ENCODE measurements around the gene RHO.
"Not testable (repeated sequence)": the region's sequence is repeated elsewhere in the genome, so short reads cannot be mapped to it uniquely, and the experiment has no call there.

RHO gene

DNA sequence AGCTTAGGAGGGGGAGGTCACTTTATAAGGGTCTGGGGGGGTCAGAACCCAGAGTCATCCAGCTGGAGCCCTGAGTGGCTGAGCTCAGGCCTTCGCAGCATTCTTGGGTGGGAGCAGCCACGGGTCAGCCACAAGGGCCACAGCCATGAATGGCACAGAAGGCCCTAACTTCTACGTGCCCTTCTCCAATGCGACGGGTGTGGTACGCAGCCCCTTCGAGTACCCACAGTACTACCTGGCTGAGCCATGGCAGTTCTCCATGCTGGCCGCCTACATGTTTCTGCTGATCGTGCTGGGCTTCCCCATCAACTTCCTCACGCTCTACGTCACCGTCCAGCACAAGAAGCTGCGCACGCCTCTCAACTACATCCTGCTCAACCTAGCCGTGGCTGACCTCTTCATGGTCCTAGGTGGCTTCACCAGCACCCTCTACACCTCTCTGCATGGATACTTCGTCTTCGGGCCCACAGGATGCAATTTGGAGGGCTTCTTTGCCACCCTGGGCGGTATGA lies at the start of gene RHO:
Gene RHO, plus strand, starts transcription at position 51 of the 512 bp plus-strand sequence. Its CDS starts 95 bp downstream, at position 146.
- DNase-seq: no peak

DNA sequence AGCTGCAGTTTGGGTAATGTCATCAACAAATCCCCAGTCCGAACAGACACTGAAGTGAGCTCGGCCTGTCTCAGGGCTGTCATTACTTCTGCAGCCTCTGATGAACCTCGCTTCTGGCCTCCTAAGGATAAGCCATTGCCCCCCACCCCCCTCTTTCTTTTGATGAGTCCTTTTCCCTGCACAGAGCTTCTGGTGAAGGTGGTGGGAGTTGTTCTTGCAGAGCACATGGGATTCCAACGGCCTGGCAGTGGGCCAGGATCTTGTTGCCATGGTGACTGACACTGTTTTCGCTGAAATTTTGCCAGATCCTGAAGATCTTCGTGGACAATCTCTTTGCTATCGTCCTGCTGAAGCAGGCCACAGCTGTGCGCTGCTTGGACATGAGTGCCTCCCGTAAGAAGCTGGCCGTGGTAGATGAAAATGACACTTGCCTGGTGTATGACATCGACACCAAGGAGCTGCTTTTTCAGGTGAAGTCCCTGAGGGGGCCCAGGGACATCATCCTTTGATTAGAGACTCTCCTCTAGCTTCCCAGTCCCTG lies 47.1 kb upstream of the RHO start:
- peak; percentile 37 for DNase-seq

DNA sequence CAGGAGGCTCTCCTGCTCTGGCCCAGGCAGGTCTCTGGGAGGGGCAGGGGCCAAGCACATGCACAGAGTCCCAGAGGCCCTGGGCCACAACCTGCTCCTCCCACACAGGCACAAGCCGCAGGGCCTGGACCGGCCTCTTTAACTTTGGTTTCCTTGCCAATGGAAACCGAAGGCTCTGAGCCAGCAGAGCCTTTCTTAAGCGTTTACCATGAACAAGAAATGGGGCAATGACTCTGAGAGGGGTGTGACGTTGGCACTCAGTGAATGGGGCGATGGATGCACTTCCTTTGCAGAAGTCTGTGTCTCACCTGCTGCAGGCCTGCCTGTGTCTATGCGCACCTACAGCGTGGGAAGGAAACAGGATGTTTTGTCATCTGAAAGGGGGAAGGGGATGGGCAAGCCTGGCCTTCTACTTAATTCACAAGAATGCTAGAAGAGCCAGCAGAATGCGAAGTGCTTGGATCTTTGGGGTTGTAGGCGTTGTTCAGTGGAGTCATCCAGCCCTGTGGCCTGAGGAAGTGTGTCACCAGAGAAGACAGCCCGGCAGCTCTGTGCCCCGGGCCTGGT lies 46.6 kb upstream of the RHO start:
- DNase-seq: no peak

DNA sequence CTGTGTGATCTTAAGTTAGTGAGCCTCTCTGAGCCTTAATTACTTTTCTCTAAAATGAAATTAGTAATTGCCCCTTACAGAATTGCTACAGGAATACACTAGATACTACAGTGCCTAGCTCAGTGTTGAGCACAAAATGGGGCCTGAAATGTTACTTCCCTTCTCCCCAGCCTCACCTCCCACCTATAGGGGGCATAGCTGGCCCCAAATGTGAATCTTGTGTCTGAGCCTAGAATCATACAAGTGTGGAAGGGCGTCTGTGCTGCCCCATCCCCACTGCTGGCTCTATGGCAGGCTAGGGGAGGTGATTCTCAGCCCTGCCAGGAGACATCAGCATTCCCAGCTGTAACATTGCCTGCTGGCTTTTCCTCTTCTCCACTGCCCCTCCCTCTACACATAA lies 45.7 kb upstream of the RHO start:
- peak; percentile 28 for DNase-seq

DNA sequence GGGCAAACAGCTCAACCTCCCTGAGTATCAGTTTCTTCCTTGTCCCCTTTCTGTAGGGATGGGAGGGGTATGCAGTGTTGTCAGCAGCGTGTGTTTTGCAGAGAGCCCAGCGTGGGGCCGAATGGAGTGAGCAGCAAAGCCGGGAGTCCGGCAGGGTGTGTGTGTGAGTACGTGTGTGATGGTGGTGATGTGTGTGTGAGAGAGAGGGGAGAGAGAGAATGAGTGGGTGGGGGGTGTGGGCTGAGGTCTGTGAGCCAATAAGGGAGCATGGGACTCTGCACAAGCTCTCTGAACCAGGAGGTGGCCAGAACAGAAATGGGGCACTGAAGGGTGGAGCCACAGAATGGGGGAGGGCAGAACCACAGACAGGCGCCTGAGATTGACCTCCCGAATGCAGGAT lies 44.6 kb upstream of the RHO start:
- no peak for DNase-seq

DNA sequence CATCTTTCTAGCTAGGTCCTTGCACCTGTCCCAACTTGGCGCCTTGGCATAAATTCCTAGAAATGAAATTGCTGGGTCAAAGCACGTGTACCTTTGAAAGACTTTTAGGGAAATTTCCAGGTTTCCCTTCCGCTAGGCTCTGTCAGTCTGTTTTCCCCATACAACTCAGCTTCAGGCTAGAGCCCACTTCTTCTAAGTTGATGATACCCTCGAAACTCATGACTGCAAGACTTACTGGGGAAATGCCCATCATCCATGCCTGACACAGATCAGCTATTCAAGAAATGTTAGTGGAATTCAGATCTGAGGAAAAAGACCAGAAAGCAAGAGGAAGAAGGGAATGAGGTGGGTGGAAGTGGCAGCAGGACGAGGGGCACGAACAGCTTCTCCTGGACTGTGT lies 43.3 kb upstream of the RHO start:
- not testable (repeated sequence) for DNase-seq

DNA sequence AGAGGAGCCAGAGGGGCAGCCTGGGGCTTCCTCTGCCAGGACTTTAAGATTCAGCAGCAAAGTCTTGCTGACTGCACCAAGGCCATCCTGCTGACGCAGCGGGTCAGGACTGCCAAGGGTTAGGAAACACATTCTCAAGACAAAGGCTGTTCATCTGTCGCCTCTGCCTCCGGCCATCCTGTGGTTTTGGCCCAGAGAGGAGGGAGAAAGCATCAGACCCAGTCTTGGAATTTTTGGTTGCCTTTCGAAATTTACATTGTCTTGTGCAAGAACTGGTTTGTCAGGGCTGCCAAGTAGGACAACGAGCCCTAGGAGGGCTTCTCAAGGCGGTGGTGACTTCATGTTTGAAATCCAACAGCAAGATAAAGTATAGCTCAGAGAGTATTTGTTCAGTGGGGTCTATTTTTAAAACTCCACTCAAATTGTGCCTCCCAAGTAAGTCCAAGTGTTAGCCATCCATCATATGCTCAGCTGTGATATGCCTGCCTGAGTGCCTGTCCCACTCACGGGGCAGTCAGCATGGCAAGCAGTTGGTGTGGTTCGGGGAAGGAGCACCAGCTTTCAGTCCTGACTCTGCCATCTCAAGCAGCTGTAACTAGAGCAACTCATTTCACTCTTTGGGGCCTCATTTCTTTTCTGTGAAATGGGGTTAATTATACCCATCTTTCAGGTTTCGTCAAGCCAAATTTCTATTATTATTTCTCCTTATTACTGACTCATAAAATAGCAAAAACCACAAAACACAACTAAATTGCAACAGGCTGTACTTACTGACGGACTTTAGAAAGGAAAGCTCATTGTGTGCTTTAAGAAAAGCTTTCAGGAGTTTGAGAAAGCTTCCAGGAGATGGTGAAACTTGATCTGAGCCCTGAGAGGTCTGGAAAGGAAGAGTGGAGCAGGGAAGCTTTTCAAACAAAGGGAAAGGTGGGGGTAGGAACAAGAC lies 42.4 kb upstream of the RHO start:
- no peak for DNase-seq

DNA sequence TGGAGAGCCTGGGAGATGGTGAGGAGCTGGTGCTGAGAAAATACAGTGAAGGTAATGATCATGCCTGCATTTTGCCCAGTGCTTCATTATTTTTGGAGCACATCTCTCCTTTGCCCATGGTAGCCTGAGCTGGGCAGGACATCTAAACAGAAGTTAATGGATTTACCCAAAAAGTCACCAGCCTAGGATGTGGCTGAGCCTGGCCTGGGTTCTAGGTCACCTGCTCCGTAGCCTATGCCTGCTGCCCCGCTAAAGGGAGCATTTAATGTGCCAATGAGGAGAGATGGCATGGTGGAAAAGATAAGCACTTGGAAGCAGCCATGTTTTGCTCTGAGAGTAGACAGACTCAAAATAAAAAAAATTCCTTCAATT lies 41.8 kb upstream of the RHO start:
- no peak for DNase-seq

DNA sequence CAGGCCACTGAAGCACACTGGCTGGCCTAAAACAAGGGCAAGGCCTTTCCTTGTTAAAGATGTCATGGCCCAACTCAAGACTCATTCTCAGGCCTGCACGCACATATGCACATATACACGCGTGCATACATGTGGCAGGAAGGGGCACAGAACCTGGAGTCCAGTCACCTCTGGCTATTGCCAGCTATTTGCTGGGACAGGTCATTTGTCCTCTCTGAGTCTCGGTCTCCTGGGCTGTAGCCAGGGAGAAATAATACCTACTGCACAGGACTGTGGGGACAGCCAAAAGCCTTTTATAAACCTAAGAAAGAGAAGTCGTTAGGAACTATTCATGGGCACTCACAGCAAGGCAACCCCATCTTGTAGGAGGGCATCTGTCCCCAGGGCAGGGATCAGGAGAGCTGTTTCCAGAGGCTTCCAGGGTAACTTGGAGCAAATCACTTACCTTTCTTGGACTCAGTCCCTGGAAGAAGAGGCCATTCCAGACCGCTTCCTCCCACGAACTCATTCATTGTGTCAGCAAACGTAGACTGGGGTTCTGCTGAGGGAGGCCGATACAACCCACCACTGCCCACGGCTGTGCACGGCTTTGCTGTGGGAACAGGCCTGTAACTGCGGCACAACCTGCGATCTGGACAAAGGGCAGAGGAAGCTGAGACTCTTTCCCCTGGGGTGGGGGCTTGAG lies 41.1 kb upstream of the RHO start:
- DNase-seq: no peak

DNA sequence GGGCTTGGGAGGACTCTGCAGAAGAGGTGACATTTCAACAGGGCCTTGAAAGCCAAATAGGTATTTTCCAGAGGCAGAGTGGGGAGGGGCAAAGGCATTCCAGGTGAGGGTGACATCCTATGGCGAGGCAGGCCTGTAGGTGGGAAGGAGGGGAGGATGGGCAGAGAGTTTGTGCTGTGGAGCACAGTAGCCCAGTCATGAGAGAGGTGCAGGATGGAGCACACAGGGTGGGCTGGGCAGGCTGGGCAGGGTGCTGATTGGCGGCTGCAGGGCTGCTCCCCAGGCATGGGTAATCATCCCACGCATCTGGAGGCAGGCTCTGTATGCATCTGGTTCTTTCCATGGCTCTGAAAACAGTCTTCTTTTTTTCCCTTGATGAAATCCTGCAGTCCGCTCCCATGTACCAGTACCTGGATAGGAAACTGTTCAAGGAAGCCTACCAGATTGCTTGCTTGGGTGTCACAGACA lies 40.5 kb upstream of the RHO start:
- not testable (repeated sequence) for DNase-seq

DNA sequence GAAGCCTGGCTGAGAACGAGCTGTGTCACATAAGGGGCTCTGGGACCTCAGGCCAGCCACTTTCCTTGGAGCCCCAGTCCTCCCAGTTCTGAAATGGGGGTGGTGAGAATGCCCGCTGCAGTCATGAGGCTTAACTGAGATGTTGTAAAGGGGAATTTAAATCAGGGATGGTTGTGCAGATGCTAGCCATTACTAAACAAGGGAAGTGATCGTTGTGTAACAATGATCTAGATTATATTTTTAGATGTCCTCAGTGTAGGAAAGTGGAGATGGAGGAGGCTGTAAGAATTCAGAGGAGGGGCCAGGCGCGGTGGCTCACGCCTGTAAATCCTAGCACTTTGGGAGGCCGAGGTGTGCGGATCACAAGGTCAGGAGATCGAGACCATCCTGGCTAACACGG lies 39.2 kb upstream of the RHO start:
- DNase-seq: not testable (repeated sequence)

DNA sequence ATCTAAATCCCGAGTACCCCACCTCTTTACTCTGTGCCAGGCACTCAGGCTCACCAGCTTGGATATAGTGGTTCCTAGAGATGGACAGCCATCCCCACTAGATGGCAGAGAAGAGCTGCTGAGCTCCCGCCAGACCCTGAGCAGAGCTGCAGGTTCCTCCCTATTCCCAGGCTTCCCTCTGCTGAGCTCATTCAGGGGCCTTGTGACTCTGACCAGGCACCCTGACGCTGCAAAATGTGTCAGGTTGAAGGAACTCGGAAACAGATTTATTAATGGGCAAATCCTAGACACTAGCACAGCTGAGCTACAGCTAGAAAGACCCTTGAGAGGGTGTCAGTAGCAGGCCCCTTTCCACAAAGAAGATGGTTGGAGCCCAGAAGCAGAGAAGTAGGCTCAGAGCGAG lies 38.2 kb upstream of the RHO start:
- DNase-seq: peak; percentile 89

DNA sequence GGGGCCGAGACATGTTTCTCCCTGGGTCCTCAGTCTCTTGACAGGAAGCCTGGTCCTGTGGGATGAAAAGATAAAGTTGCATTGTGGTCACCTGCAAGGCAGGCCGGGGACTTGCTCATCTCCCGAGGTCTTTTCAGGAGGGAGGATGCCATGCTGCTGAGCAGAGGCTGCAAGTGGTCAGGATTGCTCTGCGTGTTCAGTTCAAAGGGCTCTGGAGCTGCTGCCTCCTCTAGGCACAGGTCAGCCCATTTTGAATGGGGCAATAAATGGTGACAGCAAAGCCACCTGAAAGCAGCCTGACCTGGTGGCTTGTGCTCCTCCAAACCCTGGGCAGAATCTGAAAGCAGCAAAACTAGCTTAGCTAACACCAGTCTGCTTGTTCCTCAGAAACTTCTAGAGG lies 37.4 kb upstream of the RHO start:
- DNase-seq: not testable (repeated sequence)

DNA sequence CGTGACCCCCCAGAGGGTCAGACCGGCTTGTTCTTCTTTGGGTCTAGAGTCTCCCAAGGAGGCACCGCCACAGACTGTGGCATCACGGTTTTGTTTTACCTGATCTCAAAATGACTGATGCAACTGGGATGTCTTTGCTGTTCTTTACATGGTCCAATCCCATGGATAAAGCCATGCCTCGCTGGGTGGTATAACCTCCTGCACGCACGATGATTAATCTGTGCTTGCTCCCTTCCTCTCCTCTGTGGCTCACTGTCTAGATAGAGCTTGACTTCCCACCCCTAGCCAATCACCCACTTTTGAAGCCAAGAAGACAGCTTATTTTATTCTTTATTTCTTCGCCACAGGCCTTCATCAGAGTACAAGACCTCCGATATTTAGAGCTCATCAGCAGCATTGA lies 36.6 kb upstream of the RHO start:
- no peak for DNase-seq

DNA sequence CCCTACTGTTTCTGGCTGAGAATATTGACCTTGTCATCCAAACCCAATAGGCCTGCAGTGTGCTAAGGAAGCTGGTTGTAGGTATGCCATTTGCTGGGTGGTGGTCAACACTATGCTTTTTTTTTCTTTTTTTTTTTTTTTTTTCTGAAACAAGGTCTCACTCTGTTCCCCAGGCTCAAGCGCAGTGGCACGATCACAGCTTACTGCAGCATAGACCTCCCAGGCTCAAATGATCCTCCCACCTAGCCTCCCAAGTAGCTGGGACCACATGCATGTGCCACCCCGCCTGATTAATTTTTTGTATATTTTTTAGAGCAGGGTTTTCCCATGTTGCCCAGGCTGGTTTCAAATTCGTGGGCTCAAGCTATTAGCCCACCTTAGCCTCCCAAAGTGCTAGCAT lies 35.7 kb upstream of the RHO start:
- no peak for DNase-seq

DNA sequence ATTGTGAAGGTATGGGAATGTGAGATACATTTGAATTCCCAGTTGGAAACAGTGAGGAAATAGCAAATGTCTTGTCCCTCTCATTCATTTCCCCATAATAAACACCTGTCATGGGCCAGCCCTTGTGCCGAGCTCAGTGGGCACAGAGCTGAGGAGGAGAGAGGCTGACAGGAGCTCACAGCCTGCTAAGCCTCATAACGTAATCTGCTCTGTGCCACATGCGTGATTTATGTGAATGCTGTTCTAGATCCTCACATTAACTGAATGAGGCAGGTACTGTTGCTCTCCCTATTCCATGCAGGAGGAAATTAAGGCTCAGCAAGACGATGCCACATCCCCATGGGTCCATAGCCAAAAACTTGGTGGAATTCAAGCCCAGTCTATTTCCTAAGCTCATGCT lies 35.2 kb upstream of the RHO start:
- DNase-seq: no peak

DNA sequence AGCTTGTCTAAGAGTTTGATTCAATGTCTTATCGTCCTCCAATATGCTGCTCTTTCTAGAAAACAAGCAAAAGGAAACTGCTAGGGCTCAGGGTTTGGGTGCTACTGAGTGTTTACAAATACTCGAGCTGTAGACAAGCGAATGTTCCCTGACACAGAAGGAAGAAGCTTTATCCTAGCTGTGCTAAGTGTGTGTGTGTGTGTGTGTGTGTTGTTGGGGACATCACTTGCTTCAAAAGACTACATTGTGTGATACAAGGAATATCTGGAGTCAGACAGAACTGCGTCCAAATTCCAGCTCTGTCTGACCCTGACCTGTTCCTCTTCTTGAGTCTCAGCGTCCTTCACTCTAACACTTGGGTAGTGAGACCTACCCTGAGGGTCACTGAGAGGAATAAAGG lies 33.9 kb upstream of the RHO start:
- DNase-seq: not testable (repeated sequence)

DNA sequence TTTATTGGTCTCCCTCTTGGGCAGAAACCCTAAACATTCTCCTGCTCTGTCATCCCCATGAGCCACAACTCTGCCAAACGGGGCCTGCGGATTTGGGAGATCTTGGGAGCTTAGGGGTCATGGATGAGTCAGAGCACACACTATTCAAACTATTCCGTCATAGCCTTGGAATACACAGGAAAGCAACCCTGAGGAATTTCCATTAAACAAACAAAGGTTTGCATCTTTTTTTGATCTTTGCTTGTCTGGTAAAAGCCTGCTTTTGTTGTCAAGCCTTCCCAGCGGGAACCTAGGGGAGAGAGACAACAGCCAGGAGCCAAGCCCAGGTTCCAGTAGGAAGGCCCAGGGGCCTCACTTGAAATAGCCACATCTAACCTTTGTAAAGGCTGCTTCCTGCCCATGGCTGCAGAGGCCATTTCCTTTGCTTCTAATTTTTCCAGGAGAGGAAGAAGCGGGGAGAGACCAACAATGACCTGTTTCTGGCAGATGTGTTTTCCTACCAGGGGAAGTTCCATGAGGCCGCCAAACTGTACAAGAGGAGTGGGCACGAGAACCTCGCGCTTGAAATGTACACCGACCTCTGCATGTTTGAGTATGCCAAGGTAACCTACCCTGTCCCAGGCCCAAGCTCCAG lies 33.3 kb upstream of the RHO start:
- DNase-seq: not testable (repeated sequence)

DNA sequence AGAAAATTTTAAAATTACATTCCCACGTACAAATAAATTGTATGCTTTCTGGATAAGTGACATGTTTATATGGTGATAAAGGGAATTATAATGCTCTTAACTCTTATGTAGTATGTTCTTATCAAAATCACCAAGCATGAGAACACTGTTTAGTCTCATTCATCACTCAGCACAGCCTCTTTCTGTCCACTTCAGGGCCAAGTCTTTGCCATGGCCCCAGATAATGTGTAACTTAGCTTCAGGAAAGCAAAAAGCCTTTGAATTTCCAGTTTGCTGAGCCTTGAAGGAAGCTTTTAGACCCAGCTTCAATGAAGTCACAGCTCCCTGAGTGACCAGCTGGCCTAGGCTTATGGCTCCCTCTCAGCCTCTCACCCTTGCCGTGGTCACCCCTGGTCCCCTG lies 30.6 kb upstream of the RHO start:
- DNase-seq: not testable (repeated sequence)

DNA sequence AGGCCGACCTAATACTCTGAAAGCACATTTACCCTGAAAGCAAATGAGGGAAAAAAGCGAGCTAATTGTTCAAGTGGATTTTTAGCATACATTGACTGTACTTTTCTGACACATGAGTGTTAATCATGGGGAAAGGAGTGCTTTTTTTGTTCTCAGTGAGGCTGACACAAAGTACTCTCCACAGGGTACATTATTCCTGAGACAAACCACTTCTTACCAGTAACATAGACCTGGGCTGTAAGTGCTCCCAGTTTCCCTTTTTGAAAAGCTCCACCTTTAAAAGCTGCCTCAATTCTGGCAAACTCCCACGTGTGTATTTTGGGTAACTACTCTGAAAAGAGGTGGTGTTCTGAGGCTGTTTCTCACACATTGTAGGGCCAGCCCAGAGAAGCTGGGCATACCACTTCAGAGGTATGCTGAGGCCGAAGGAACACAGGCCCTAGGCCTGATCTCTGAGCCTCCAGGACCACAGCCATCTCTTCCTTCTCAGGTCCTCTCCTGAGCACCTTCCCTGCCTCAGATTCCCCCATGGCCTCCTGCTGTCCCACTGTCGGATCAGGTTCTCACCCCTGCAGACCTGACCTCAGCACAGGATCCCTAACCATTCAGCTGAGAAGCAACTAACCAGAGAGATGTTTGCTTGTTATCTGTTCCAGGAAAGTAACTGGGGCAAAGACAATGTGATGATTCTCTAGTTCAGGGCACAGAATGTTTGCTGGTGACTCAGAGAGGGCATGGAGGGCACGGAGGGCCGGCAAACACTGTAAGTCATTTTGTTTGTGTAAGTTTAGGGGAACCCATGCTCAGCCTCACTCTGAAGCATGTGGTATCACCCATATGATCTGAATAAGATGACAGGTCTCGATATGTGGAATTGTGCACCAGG lies 29.6 kb upstream of the RHO start:
- DNase-seq: not testable (repeated sequence)

DNA sequence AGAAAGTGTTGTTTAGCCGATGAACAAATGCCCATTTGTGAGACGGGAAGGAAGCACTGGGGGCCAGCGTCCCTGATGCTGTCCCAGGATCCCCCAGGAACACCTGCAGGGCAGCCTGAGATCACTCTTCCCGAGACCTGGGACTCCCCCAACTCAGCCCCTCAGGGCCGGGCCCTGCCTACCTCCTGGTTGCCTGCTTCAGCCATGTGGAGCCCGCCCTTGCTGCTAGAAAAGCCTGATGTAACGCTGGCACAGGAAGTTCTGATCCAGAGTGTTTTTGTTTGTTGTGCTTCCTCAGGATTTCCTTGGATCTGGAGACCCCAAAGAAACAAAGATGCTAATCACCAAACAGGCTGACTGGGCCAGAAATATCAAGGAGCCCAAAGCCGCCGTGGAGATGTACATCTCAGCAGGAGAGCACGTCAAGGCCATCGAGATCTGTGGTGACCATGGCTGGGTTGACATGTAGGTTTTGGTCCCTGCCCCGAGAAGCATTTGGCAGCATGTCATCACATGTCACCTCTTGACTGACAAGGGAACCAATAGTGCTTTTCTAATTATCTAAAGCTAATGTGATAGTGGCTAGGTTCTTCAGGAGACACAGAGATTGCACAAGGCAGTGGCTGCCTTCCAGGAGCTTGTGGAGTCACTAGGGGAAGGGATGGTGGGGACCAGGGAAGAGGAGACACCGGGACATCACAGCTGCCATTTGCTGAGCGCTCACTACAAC lies 28.7 kb upstream of the RHO start:
- DNase-seq: not testable (repeated sequence)

Data from NCI-H1694 treated with DMSO at 0.1 percent for 48 hours (cell line).